GM18502 (cell line): Measurements from ENCODE around the gene MLF1.

Source experiments
- ATAC-seq: cut with Tn5 transposase; IDR thresholded peaks from one replicate; pipeline ENCODE4 v1.9.1; 2021; ENCODE audit warnings: mild to moderate bottlenecking; ENCODE audit not compliant: unreplicated experiment, poor library complexity

The MLF1 gene

DNA sequence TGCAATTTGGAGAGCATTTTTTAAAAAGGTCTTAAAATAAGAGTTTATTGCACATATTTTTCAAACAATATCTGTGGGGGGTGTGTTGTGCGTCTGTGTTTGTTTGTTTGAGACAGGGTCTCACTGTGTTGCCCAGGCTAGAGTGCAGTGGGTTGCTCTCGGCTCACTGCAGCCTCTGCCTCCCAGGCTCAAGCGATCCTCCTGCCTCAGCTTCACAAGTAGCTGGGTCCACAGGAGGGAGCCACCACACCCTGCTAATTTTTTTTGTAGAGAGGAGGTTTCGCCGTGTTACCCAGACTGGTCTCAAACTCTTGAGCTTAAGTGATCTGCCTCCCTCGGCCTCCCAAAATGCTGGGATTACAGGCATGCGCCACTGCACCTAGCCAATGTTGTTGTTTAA is 2.7 kb downstream of the MLF1 start:
- ATAC-seq = no peak

DNA sequence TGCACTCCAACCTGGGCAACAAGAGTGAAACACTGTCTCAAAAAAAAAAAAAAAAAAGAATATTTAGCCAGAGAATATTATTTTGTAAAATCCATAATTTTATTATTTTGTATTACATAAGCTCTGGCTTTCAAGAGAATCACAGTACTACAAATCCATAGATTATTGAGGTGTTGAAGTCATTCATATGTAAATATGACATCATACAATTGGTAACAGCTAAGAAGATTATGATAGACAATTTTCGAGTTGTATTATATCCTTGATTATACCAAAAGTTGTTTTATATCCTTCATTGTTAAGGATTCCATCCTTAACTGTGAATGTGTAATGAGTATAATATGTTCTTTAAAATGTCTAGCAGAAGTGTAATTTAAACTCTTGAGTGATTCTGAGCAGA is 3.7 kb downstream of the MLF1 start:
- ATAC-seq = no peak

DNA sequence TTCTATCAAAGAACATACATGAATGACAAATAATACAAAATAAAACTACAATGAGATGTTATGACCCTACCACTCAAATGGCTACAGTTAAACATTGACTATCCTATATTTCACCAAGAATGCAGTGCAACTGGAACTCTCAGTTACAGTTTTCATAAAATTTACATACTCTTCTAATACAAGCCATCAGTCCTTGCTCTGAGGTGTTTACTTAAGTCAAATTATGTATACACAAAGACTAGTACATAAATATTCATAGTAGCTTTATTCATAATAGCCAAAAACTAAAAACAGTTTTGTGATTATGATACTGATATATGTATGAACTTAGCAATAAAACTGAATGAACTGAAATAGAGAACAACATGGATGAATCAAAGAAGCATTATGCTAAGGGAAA is 19.2 kb downstream of the MLF1 start:
- ATAC-seq = no peak

DNA sequence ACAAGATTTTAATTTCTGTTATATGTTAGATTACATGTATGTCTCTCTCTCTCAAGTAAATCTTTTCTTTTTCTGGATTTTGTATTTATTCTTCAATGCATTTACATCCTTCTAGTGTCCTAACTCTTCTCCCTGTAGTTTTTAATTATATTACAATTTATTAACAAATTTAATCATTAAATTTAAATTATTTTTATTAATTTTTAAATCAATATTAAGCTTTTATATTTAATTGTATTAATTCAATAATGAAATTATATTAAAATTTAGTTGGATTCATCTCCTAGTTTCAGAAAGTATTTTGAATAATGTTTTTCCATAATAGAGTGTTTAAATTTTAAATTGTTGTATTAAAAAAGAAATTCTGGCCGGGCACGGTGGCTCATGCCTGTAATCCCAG is 29.8 kb downstream of the MLF1 start:
- ATAC-seq = no peak

DNA sequence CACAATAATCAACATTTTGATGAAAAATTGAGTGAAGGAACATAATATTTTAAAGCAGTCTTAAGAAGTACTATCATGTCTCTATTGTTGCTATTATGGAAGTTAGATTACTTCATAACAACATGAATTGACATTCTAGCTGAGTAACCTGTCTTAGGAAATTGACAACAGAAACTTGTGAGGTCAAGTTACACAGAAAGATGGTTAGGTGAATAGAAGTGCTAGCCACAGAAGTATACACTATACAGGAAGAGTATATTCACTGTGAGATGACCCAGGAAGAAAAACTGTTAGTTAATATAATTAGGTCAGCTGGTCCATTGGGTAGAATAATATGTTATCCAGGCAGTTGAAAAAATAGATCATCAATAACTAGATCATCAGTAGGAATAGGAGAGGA is 31.2 kb downstream of the MLF1 start:
- no peak for ATAC-seq

DNA sequence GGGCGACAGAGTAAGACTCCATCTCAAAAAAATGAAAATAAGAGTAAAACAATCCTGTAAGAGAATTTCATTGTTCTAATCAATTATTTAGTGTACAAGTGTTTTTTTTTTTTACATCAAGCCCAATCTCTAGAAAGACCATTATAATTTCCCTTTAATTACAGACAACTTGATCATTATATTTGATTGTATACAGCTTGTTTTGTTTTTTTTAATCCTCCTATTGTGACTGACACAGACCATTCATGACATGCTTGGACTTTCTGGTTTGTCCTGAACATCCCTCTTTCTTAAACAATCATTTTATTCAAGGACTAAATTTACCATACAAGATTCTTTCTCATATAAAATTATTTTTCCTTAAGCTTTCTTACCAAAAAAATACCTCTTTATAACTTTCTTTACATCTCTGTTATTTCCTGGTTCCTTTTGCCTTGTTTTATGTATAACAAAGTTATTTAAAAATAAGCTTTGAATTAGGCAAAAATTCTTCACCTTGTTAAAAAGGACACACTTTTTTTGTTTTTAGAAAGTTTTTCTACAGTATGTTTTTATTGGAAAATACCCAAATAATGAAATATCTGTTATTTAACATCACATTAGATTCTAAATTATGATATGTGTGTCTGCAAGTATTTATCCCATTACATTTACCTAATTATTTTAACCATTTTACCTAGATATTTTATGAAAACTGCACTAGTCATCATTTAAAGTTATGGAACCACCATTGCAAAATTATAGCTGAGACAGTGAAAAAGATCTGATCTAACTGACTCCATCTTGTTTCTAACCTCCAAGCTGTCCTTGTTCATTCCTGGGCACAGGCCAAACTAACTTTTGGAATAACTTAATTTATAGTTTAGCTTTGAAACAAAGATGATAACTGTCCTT is 47.2 kb downstream of the MLF1 start:
- no peak for ATAC-seq

DNA sequence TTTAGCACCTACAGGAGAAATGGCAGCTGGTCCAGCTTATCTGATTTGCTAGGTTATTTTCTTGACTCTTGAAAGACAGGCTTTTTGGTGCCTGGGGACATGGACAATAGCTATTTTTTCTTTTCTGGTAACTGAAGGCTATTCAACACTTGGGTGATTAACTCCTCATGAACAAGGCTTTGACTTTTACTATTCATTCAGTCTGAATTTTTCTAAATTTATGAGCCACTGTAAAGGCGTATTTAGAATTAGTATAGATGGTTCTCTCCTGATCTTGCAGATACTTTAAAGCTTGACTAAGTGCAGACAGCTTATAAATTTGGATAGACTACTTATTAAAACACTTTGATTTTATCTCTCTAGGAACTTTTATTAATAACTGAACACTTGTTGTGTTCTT is 54.9 kb downstream of the MLF1 start:
- ATAC-seq = no peak

DNA sequence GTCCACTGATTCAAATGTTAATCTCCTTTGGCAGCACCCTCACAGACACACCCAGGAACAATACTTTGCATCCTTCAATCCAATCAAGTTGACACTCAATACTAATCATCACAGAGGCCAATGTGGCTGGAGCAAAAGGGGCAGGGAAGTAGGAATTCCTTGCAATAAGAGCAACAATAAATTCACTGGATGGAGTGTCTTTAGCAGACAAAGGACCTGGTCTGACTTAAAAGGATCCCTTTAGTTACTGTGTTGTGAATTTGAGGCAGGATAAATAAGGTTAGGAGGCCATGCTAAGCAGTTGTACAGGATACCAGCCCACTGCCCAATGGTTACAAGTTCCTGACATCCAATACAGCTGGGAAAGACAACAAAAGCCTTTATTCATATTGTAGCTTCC is 61.0 kb downstream of the MLF1 start:
- ATAC-seq = no peak

DNA sequence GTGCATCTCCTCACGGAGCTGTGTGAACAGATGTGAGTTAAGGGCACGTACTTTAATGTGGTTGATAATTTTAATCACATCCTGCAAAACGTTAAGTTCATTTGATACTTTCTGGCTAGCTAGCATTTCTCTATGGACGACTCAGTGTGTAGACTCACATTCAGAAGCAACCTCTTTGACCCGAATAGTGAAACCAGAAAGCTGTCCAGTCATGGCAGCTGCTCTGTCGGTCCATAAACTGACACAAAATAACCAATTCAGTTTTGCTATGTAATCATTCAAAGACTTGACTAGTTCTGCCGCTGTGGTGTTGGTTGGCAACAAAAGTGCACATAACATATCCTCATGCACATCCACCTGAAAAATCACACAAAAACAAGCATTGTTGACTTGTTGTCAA is 69.7 kb downstream of the MLF1 start:
- no peak for ATAC-seq

DNA sequence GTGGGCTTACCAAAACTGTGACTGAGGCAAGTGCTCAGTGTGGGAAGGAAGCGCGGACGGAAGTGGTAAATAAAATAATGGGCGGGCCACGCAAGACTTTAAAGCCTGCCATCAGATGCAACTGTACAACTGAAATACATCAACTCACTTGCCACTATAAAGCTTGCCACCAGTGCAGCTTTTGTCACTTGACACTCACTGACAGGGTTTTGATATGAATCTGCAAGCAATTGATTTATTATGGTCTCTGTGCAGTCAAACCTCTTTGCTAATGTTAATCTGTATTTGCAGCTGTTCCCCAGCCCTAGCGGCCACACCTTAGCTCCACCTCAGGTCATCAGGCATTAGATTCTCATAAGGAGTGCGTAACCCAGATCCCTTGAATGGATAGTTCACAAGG is 71.0 kb downstream of the MLF1 start:
- no peak for ATAC-seq

DNA sequence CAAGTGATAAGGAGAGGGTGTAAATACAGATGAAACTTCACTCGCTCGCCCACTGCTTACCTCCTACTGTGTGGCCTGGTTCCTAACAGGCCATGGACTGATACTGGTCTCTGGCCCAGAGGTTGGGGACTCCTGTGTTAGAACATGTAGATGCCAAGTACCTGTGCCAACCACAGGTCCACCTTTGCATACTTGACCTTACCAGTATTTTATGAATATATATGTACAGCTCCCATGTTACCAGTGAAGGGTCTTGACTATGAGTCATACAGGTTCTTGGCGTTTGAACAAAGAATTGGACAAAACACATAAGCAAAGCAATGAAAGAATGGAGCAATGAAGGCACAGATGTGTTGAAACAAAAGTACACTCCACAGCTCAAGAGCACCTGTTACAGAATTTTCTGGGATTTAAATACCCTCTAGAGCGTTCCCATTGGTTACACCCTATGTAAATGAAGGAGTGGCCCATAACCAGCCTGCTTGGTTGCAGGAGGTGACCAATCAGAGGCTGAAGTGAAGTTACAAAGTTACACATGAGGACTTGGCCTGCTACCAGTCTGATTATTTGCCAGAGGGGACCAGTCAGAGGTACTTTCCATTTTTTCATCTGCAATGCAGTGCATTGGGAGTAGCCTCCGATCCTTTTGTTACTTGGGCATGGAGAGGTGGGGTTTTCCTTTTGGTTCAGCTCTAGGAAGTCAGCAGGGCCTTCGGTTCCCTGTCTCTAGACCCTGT is 71.6 kb downstream of the MLF1 start:
- ATAC-seq = no peak

DNA sequence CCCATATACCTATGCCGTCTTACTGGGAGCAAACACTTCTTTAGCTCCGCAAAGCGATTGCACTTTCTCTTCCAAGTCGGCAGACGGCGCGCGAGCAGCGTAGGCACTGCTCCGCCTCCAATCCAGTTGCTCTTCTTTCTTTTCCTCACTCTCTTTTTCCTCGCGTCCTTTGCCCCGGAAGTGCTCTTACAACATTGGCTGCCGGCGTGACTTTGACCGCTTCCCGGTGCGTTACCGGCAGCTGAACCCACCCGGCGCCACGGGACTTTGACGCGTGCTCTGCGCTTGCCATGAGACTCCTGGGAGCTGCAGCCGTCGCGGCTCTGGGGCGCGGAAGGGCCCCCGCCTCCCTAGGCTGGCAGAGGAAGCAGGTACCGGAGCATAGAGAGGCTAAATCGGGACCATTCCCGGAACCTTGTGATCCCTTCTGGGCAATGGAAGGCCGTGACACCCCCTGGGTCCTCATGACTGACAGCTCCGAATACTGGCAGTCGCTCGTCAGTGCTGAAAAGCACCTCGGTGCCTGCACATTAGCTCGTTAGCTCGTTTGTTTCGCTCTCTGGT is 73.4 kb downstream of the MLF1 start, which contains the start of gene GFM1:
Gene GFM1, plus strand, starts transcription at position 183 of the 564 bp plus-strand sequence. Its CDS starts 108 bp downstream, at position 291.
- peak; percentile 98 for ATAC-seq

DNA sequence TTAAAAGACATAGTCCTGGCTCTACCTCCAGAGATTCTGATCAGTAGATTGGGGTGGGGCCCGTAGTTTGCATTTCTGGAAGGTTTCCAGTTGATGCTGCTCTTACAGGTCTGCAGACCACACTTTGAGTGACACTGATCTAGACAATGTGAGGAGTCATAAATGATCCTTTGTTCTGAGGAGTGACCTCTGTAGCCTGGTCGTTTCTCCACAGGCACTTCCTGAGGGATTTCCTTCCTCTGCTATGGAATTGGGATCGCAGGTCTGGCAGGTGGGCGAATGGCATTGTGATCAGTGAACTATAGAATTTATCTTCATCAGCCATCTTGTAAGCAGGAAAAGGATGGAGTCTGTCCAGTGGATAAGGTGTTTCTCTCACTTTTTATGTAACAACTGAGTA is 78.8 kb downstream of the MLF1 start:
- no peak for ATAC-seq

DNA sequence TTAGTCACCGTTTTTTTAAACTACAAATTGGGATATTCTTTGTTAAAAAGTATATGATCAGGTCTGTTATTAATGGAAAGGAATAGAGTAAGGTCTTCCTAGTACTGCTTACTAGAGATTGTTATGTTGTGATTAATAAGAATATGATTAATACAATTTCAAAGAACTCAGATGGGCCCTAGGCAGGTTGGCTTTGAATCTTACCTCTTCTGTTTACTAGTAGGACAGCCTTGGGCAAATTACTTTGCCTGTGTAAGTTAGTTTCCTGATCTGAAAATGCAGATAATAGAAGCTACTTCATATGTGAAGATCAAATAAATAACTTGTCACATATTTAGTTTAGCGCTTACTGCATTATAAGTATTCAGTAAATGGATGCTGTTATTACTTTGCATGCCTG is 80.2 kb downstream of the MLF1 start:
- no peak for ATAC-seq

DNA sequence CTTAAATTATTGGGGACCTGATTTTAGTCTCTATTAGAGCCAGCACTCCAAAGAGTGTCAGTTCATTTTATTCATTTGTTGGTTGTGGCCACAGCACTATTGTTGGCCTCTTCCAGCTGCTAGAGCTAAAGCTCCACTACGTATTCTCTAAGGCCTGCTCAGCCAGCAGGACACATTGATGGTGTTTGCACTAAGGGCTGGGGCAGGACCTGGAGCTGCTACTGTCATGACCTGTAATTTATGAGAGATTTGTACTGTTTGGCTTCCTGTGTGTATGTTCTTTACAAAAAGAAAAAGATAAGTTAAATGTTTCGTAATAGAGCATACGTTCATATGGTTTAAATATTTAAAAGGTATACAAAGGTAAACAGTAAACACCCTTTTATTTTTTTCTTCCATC is 81.5 kb downstream of the MLF1 start:
- no peak for ATAC-seq
